SJSA1 (cell line): ENCODE results near the gene MTSS2. TPM values are rescaled to one million over a fixed set of nuclear protein-coding genes. Genes with fewer than 3 reads are reported as not detected.
A peak's percentile ranks its signal among the peaks of the same experiment; 100 is the strongest.

Source experiments
- DNase-seq, 2 experiments: peaks; one replicate each; pipeline ENCODE4 v3.0.0-alpha.2; 2015 to 2020; ENCODE audit warnings: low spot score in 2 of 2, low read depth in 1 of 2
- H3K27ac ChIP-seq: fragments of 250-450 bp; sonication (Bioruptor Pico); 2 replicates; pipeline ENCODE4 v1.5.1; 2020; ENCODE audit warnings: mild to moderate bottlenecking, moderate library complexity
- H3K27me3 ChIP-seq: fragments of 250-450 bp; sonication (Bioruptor Pico); replicated peaks from 2 replicates; pipeline ENCODE4 v1.5.1; 2020; ENCODE audit warnings: mild to moderate bottlenecking, moderate library complexity
- H3K36me3 ChIP-seq: fragments of 250-450 bp; sonication (Bioruptor Pico); 2 replicates; pipeline ENCODE4 v1.5.1; 2020; ENCODE audit warnings: mild to moderate bottlenecking
- H3K4me1 ChIP-seq: fragments of 250-450 bp; sonication (Bioruptor Pico); replicated peaks from 2 replicates; pipeline ENCODE4 v1.6.1; 2021; ENCODE audit warnings: mild to moderate bottlenecking
- H3K4me3 ChIP-seq: fragments of 250-450 bp; sonication (Bioruptor Pico); 2 replicates; pipeline ENCODE4 v1.5.1; 2020; ENCODE audit warnings: mild to moderate bottlenecking
- H3K9me3 ChIP-seq: fragments of 250-450 bp; sonication (Bioruptor Pico); replicated peaks from 2 replicates; pipeline ENCODE4 v1.5.1; 2020; ENCODE audit warnings: mild to moderate bottlenecking
- total RNA-seq: library from RNA; depleted of rRNA; stranded (reverse); fragments of >200 nt; shearing (Covaris generic); gene quantifications from 2 replicates; pipeline ENCODE4 v1.2.3, GENCODE V29; 2014

MTSS2 gene
- total RNA-seq, 1 experiment from 2014 or later: 22.6 TPM

GRCh38 chr16:70721202-70721963, 35.5 kb upstream of the MTSS2 start:
- Histone ChIP-seq H3K9me3 (no peaks in the 10 kb centered on the region), H3K4me1 (no peaks in the 10 kb centered on the region), H3K36me3 (no peaks in the 10 kb centered on the region), H3K4me3 (no peak overlapping the region), H3K27me3 (no peaks in the 10 kb centered on the region), H3K27ac (no peak overlapping the region)
- no peak for DNase-seq

- H3K4me1 ChIP-seq: peaks cover 6% of the 10 kb centered on the region
- H3K4me3 ChIP-seq: no peak overlapping the region
- no peaks in the 10 kb centered on the region for H3K36me3 ChIP-seq
- no peak overlapping the region for H3K27ac ChIP-seq
- no peak for DNase-seq
- H3K27me3 ChIP-seq: no peaks in the 10 kb centered on the region
- no peaks in the 10 kb centered on the region for H3K9me3 ChIP-seq
These were observed 34.8 kb upstream of the MTSS2 start for GRCh38 chr16:70720425-70721201.

- H3K27me3 ChIP-seq: no peaks in the 10 kb centered on the region
- DNase-seq: no peak
- peaks cover 21% of the 10 kb centered on the region for H3K4me1 ChIP-seq
- H3K9me3 ChIP-seq: no peaks in the 10 kb centered on the region
- no peaks in the 10 kb centered on the region for H3K36me3 ChIP-seq
- H3K27ac ChIP-seq: no peak overlapping the region
- no peak overlapping the region for H3K4me3 ChIP-seq
These were observed 31.2 kb upstream of the MTSS2 start for GRCh38 chr16:70717065-70717464.

GRCh38 chr16:70715860-70716357, 30.1 kb upstream of the MTSS2 start:
- Histone ChIP-seq H3K9me3 (no peaks in the 10 kb centered on the region), H3K4me3 (no peak overlapping the region), H3K27me3 (no peaks in the 10 kb centered on the region), H3K27ac (peak overlapping the region; percentile 76), H3K4me1 (peaks cover 21% of the 10 kb centered on the region), H3K36me3 (no peaks in the 10 kb centered on the region)
- DNase-seq: no peak

- H3K4me1 ChIP-seq: peaks cover 21% of the 10 kb centered on the region
- no peaks in the 10 kb centered on the region for H3K36me3 ChIP-seq
- peak; percentile 92 to 99 for DNase-seq
These were observed 29.4 kb upstream of the MTSS2 start for GRCh38 chr16:70715055-70715858.

GRCh38 chr16:70714581-70715054, 28.8 kb upstream of the MTSS2 start:
- H3K4me1 ChIP-seq: peaks cover 21% of the 10 kb centered on the region
- no peak overlapping the region for H3K4me3 ChIP-seq
- no peaks in the 10 kb centered on the region for H3K9me3 ChIP-seq
- no peak for DNase-seq
- no peaks in the 10 kb centered on the region for H3K36me3 ChIP-seq
- peak overlapping the region; percentile 76 for H3K27ac ChIP-seq
- no peaks in the 10 kb centered on the region for H3K27me3 ChIP-seq

More at GRCh38 chr16:70715055-70715858, 29.4 kb upstream of the MTSS2 start:
- peak overlapping the region; percentile 76 for H3K27ac ChIP-seq
- H3K9me3 ChIP-seq: no peaks in the 10 kb centered on the region
- H3K4me3 ChIP-seq: no peak overlapping the region
- H3K27me3 ChIP-seq: no peaks in the 10 kb centered on the region

GRCh38 chr16:70713824-70714223, 28.0 kb upstream of the MTSS2 start:
- Histone ChIP-seq H3K9me3 (no peaks in the 10 kb centered on the region), H3K27me3 (no peaks in the 10 kb centered on the region), H3K27ac (no peak overlapping the region), H3K4me3 (no peak overlapping the region), H3K36me3 (no peaks in the 10 kb centered on the region), H3K4me1 (peaks cover 21% of the 10 kb centered on the region)
- DNase-seq: no peak

GRCh38 chr16:70713342-70713741, 27.5 kb upstream of the MTSS2 start:
- H3K4me3 ChIP-seq: no peak overlapping the region
- H3K27ac ChIP-seq: no peak overlapping the region
- H3K9me3 ChIP-seq: no peaks in the 10 kb centered on the region
- no peaks in the 10 kb centered on the region for H3K27me3 ChIP-seq
- H3K36me3 ChIP-seq: no peaks in the 10 kb centered on the region
- DNase-seq: no peak
- peaks cover 21% of the 10 kb centered on the region for H3K4me1 ChIP-seq

GRCh38 chr16:70712942-70713341, 27.1 kb upstream of the MTSS2 start:
- no peak for DNase-seq
- Histone ChIP-seq H3K9me3 (no peaks in the 10 kb centered on the region), H3K4me3 (no peak overlapping the region), H3K4me1 (peaks cover 22% of the 10 kb centered on the region), H3K27me3 (no peaks in the 10 kb centered on the region), H3K27ac (no peak overlapping the region), H3K36me3 (no peaks in the 10 kb centered on the region)

- peaks cover 28% of the 10 kb centered on the region for H3K4me1 ChIP-seq
These were observed 26.5 kb upstream of the MTSS2 start for GRCh38 chr16:70712359-70712758.

GRCh38 chr16:70711211-70712031, 25.6 kb upstream of the MTSS2 start:
- no peak for DNase-seq
- no peak overlapping the region for H3K27ac ChIP-seq
- H3K36me3 ChIP-seq: no peaks in the 10 kb centered on the region
- no peaks in the 10 kb centered on the region for H3K27me3 ChIP-seq
- H3K4me3 ChIP-seq: no peak overlapping the region
- H3K4me1 ChIP-seq: peaks cover 38% of the 10 kb centered on the region
- H3K9me3 ChIP-seq: no peaks in the 10 kb centered on the region

More at GRCh38 chr16:70712359-70712758, 26.5 kb upstream of the MTSS2 start:
- Histone ChIP-seq H3K27ac (no peak overlapping the region), H3K36me3 (no peaks in the 10 kb centered on the region), H3K27me3 (no peaks in the 10 kb centered on the region), H3K9me3 (no peaks in the 10 kb centered on the region), H3K4me3 (no peak overlapping the region)
- DNase-seq: no peak

- H3K4me1 ChIP-seq: peaks cover 39% of the 10 kb centered on the region
- no peak overlapping the region for H3K27ac ChIP-seq
- no peaks in the 10 kb centered on the region for H3K27me3 ChIP-seq
- H3K4me3 ChIP-seq: no peak overlapping the region
- DNase-seq: no peak
- H3K9me3 ChIP-seq: no peaks in the 10 kb centered on the region
- no peaks in the 10 kb centered on the region for H3K36me3 ChIP-seq
These were observed 24.8 kb upstream of the MTSS2 start for GRCh38 chr16:70710422-70711210.
